Panc1 (cell line): ENCODE measurements around the gene DNAH12. TPM values are rescaled to one million over a fixed set of nuclear protein-coding genes. Genes with fewer than 3 reads are reported as not detected.

ENCODE experiments used
- ATAC-seq: fragments of 200-7000 bp; cut with Tn5 transposase; 2 replicates; pipeline ENCODE4 v1.9.1; 2020; ENCODE audit warnings: mild to moderate bottlenecking, moderate library complexity
- BruUV-seq: library from RNA; stranded (reverse); fragments of 400-500 nt; replicated peaks from 2 replicates; lab custom pipeline; 2021; lab: Mats Ljungman, UMichigan
- CTCF ChIA-PET: fragments of 300-600 bp; sonication (Branson Sonifier 250); formaldehyde crosslinking; loops from one replicate; lab custom pipeline; 2022; ENCODE audit warnings: antibody characterized with exemption; lab: Charles Lee
- POLR2A ChIA-PET: fragments of 300-600 bp; sonication (Branson Sonifier 250); formaldehyde crosslinking; loops from one replicate; lab custom pipeline; 2022; ENCODE audit warnings: antibody characterized with exemption; lab: Charles Lee
- DNase-seq: peaks from one replicate; pipeline ENCODE4 v3.0.0-alpha.2; 2010; ENCODE audit warnings: low read depth, low spot score
- H3K27ac ChIP-seq: 2 replicates; pipeline ENCODE4 v1.5.1; 2011; ENCODE audit warnings: mild to moderate bottlenecking, low read length, inconsistent platforms
- H3K27me3 ChIP-seq: fragments of 200-500 bp; sonication (Bioruptor generic); 2 replicates; pipeline ENCODE4 v1.6.0; 2014; ENCODE audit warnings: low read length, inconsistent platforms; ENCODE audit not compliant: control insufficient read depth, insufficient read depth
- H3K36me3 ChIP-seq: fragments of 200-500 bp; sonication (Bioruptor generic); 2 replicates; pipeline ENCODE4 v1.5.1; 2014; ENCODE audit warnings: inconsistent platforms, mild to moderate bottlenecking, low read length, moderate library complexity; ENCODE audit not compliant: control insufficient read depth, insufficient read depth
- H3K4me1 ChIP-seq: 2 replicates; pipeline ENCODE4 v1.5.1; 2011; ENCODE audit warnings: inconsistent platforms, mild to moderate bottlenecking, low read length, moderate library complexity; ENCODE audit not compliant: control insufficient read depth, insufficient read depth
- H3K4me3 ChIP-seq, 2 experiments: 2 replicates each; pipeline ENCODE4 v1.5.1; 2011 to 2012; ENCODE audit warnings: low read depth in 2 of 2, low read length in 2 of 2, mild to moderate bottlenecking in 2 of 2, inconsistent platforms in 1 of 2, moderate library complexity in 1 of 2
- H3K9me3 ChIP-seq: fragments of 200-500 bp; sonication (Bioruptor generic); 2 replicates; pipeline ENCODE4 v1.5.1; 2014; ENCODE audit warnings: low read depth, mild to moderate bottlenecking, inconsistent platforms, low read length, moderate library complexity; ENCODE audit not compliant: control insufficient read depth, insufficient read depth
- CTCF ChIP-seq: fragments of 450-650 bp; IDR thresholded peaks from 2 replicates; pipeline ENCODE4 v1.5.1; 2017; ENCODE audit warnings: mild to moderate bottlenecking
- POLR2AphosphoS5 ChIP-seq: IDR thresholded peaks from 2 replicates; pipeline ENCODE4 v1.6.1; 2012; ENCODE audit warnings: mild to moderate bottlenecking, low read depth, low read length, moderate library complexity
- REST ChIP-seq, 2 experiments: IDR thresholded peaks; 2 replicates each; pipeline ENCODE4 v1.6.1; 2011 to 2012; ENCODE audit warnings: low read depth in 2 of 2, control low read depth in 1 of 2, low read length in 1 of 2, mild to moderate bottlenecking in 1 of 2, moderate library complexity in 1 of 2; ENCODE audit not compliant: insufficient read depth in 1 of 2
- SIN3A ChIP-seq: IDR thresholded peaks from 2 replicates; pipeline ENCODE4 v1.6.1; 2012; ENCODE audit warnings: low read depth, mild to moderate bottlenecking, low read length, moderate library complexity, borderline replicate concordance; ENCODE audit not compliant: insufficient read depth
- TCF7L2 ChIP-seq: IDR thresholded peaks from 2 replicates; pipeline ENCODE4 v1.6.1; 2011; ENCODE audit warnings: mild to moderate bottlenecking, low read depth, low read length, inconsistent platforms
- in situ Hi-C: cut with HindIII; loops from 2 replicates; pipeline ENCODE4 v1.10.0; 2016; ENCODE audit warnings: low sequenced_read_pairs, low pct_unique_long_range_greater_than_20kb
- intact Hi-C: fragments of 100-400 bp; cut with micrococcal nuclease; formaldehyde crosslinking; loops from one replicate; pipeline ENCODE4 v1.10.0; 2022; ENCODE audit not compliant: unreplicated experiment
- total RNA-seq: library from RNA; stranded (reverse); gene quantifications from one replicate; pipeline ENCODE4 v1.2.1, GENCODE V29; 2021; ENCODE audit not compliant: unreplicated experiment

The DNAH12 gene
- total RNA-seq, 1 experiment from 2014 or later = 0.21 TPM

- ChIA-PET POLR2A (no interaction called here), CTCF (no interaction called here)
Observed at GRCh38 chr3:57283334-57283733, 260.8 kb downstream of the DNAH12 start.

GRCh38 chr3:57281715-57282114 lies 262.4 kb downstream of the DNAH12 start:
- no peaks in the 10 kb centered on the region for H3K9me3 ChIP-seq
- no peaks in the 10 kb centered on the region for H3K27me3 ChIP-seq
- DNase-seq (no peak), ATAC-seq (no peak)
- H3K27ac ChIP-seq = no peak overlapping the region
- CTCF ChIA-PET = no interaction called here
- BruUV-seq = no TSS peak
- in situ Hi-C loops = no loop called here
- no peak overlapping the region for H3K4me3 ChIP-seq
- intact Hi-C loops = no loop called here
- TF ChIP-seq POLR2AphosphoS5 (no peak), CTCF (no peak), TCF7L2 (no peak), REST (IDR thresholded peaks at IDR 0.05; ENCODE audit: insufficient read depth in 1 of 2, low read depth in 2 of 2, low read length in 1 of 2) (no peak), SIN3A (no peak)
- no peaks in the 10 kb centered on the region for H3K36me3 ChIP-seq
- no peaks in the 10 kb centered on the region for H3K4me1 ChIP-seq
- POLR2A ChIA-PET = no interaction called here

More at GRCh38 chr3:57283334-57283733, 260.8 kb downstream of the DNAH12 start:
- ATAC-seq (no peak), DNase-seq (no peak)
- no TSS peak for BruUV-seq
- intact Hi-C loops = no loop called here
- H3K4me1 ChIP-seq = no peaks in the 10 kb centered on the region
- no peaks in the 10 kb centered on the region for H3K9me3 ChIP-seq
- TF ChIP-seq SIN3A (no peak), CTCF (no peak), REST (IDR thresholded peaks at IDR 0.05; ENCODE audit: insufficient read depth in 1 of 2, low read depth in 2 of 2, low read length in 1 of 2) (no peak)
- in situ Hi-C loops = no loop called here
- H3K36me3 ChIP-seq = no peaks in the 10 kb centered on the region
- no peak overlapping the region for H3K4me3 ChIP-seq
- H3K27me3 ChIP-seq = no peaks in the 10 kb centered on the region
- no peak overlapping the region for H3K27ac ChIP-seq
